OCI-LY1 (cell line): ENCODE data around the gene REPS1.

Experiments used
- H2AFZ ChIP-seq: fragments of 200-600 bp; sonication (generic), shearing (Covaris generic); 2 replicates; pipeline ENCODE4 v1.6.0; 2014; ENCODE audit warnings: antibody characterized with exemption, mild to moderate bottlenecking, low read length
- H3F3A ChIP-seq: fragments of 200-600 bp; sonication (generic), shearing (Covaris generic); 2 replicates; pipeline ENCODE4 v1.6.0; 2014; ENCODE audit warnings: mild to moderate bottlenecking, antibody characterized with exemption, low read length, moderate library complexity; ENCODE audit not compliant: insufficient read depth
- H3K27ac ChIP-seq: fragments of 200-600 bp; sonication (generic); 2 replicates; pipeline ENCODE4 v1.5.1; 2014; ENCODE audit warnings: low read length, mixed run types, mild to moderate bottlenecking, low read depth; ENCODE audit not compliant: poor library complexity, severe bottlenecking
- H3K27me3 ChIP-seq: fragments of 200-600 bp; sonication (generic); 2 replicates; pipeline ENCODE4 v1.6.0; 2014; ENCODE audit warnings: antibody characterized with exemption, mild to moderate bottlenecking, low read length, moderate library complexity; ENCODE audit not compliant: insufficient read depth
- H3K36me3 ChIP-seq: fragments of 200-600 bp; sonication (generic); 2 replicates; pipeline ENCODE4 v1.6.1; 2014; ENCODE audit warnings: mild to moderate bottlenecking, antibody characterized with exemption, low read length, moderate library complexity, mixed read lengths; ENCODE audit not compliant: insufficient read depth
- H3K4me1 ChIP-seq: fragments of 200-600 bp; sonication (generic); 2 replicates; pipeline ENCODE4 v1.5.1; 2014; ENCODE audit warnings: mild to moderate bottlenecking, low read length, moderate library complexity; ENCODE audit not compliant: insufficient read depth, severe bottlenecking
- H3K4me2 ChIP-seq: fragments of 200-600 bp; sonication (generic), shearing (Covaris generic); 2 replicates; pipeline ENCODE4 v1.6.1; 2014; ENCODE audit warnings: low read length
- H3K4me3 ChIP-seq: fragments of 200-600 bp; sonication (generic); 2 replicates; pipeline ENCODE4 v1.5.1; 2014; ENCODE audit warnings: low read length, low read depth, mild to moderate bottlenecking, mixed read lengths; ENCODE audit not compliant: poor library complexity, severe bottlenecking
- H3K79me2 ChIP-seq: fragments of 200-600 bp; shearing (Covaris generic); 2 replicates; pipeline ENCODE4 v1.6.1; 2016; ENCODE audit warnings: mixed run types, low read length, mixed read lengths; ENCODE audit not compliant: insufficient read depth
- H3K9ac ChIP-seq: fragments of 200-600 bp; sonication (generic), shearing (Covaris generic); 2 replicates; pipeline ENCODE4 v1.6.1; 2014; ENCODE audit warnings: mild to moderate bottlenecking, low read length, mixed read lengths
- H3K9me2 ChIP-seq: fragments of 200-600 bp; sonication (generic), shearing (Covaris generic); 2 replicates; pipeline ENCODE4 v1.6.1; 2014; ENCODE audit warnings: low read depth, mild to moderate bottlenecking, low read length, mixed read lengths
- H3K9me3 ChIP-seq: fragments of 200-600 bp; shearing (Covaris generic); 2 replicates; pipeline ENCODE4 v1.6.1; 2014; ENCODE audit warnings: low read length, mixed read lengths
- H4K20me1 ChIP-seq: fragments of 200-600 bp; sonication (generic), shearing (Covaris generic); 2 replicates; pipeline ENCODE4 v1.6.0; 2016; ENCODE audit warnings: mild to moderate bottlenecking, low read length; ENCODE audit not compliant: insufficient read depth
- EZH2 ChIP-seq: fragments of 200-600 bp; sonication (generic), shearing (Covaris generic); IDR thresholded peaks from 2 replicates; pipeline ENCODE4 v1.8.0; 2017; ENCODE audit warnings: borderline replicate concordance, mixed run types, mild to moderate bottlenecking, antibody characterized with exemption, low read length, moderate library complexity, mixed read lengths
- TF ChIP-seq, protein P1 (sequence below): fragments of 200-600 bp; sonication (generic), shearing (Covaris generic); IDR thresholded peaks from 2 replicates; pipeline ENCODE4 v1.5.1; 2017; ENCODE audit warnings: mild to moderate bottlenecking, antibody characterized with exemption, low read length, moderate library complexity, mixed read lengths

Gene REPS1

DNA sequence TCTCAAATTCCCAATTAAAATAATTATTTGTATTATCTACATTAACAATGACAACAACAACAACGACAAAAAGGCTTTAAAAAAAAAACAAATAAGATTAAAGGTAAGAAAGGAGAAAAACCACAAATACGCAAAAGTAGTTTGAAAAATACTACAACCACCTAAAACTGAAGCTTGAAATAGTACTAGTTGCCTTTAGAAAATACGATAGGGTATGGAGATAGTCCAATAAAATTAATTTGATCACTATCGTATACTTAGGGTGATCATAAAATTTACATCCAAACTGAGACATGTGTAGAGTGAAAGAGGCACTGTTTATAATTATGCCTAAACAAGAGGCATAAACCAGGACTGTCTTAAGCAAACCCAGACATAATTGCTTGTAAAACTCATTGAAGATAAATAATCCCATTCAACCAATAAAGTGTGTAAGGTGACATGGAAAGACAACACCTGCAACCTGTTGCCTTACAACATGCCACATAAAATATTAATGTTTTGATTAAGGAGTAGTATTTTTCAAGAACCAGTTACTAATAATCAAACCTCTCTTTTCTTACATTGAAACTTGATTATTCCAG is 22.7 kb downstream of the REPS1 start:
- H3K4me2 ChIP-seq = no peak overlapping the region
- no peaks in the 10 kb centered on the region for H3K36me3 ChIP-seq
- H3K79me2 ChIP-seq = peaks cover 49% of the 10 kb centered on the region
- no peak overlapping the region for H3K27ac ChIP-seq
- H2AFZ ChIP-seq = no peak overlapping the region
- no peaks in the 10 kb centered on the region for H3K9me2 ChIP-seq
- no peak for TF ChIP-seq EZH2
- TF ChIP-seq, protein P1, sequence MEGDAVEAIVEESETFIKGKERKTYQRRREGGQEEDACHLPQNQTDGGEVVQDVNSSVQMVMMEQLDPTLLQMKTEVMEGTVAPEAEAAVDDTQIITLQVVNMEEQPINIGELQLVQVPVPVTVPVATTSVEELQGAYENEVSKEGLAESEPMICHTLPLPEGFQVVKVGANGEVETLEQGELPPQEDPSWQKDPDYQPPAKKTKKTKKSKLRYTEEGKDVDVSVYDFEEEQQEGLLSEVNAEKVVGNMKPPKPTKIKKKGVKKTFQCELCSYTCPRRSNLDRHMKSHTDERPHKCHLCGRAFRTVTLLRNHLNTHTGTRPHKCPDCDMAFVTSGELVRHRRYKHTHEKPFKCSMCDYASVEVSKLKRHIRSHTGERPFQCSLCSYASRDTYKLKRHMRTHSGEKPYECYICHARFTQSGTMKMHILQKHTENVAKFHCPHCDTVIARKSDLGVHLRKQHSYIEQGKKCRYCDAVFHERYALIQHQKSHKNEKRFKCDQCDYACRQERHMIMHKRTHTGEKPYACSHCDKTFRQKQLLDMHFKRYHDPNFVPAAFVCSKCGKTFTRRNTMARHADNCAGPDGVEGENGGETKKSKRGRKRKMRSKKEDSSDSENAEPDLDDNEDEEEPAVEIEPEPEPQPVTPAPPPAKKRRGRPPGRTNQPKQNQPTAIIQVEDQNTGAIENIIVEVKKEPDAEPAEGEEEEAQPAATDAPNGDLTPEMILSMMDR = no peak
- H3K27me3 ChIP-seq = no peaks in the 10 kb centered on the region
- no peaks in the 10 kb centered on the region for H4K20me1 ChIP-seq
- H3F3A ChIP-seq = no peaks in the 10 kb centered on the region
- no peaks in the 10 kb centered on the region for H3K9me3 ChIP-seq
- H3K4me3 ChIP-seq = no peak overlapping the region
- no peaks in the 10 kb centered on the region for H3K4me1 ChIP-seq
- no peak overlapping the region for H3K9ac ChIP-seq

DNA sequence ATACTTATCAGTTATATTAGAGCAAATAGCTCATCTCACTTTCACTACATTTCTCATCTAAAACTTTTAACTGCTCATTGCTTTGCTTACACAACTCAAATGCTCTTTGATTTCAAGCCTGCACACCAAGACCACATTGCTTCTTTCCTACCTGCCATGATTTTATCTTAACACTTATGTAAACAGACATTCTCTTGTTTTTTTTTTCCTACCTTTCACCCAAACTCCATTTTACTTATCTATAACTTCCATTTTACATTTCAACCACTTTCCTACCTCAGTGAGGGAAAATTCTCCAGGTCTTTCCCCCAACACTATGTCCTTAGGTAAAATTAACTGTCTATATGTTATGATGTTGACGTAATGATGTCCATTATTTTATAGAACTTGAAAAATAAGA is 24.0 kb downstream of the REPS1 start:
- Histone ChIP-seq H3K4me2 (no peak overlapping the region), H3K4me3 (no peak overlapping the region), H3K27ac (no peak overlapping the region), H3F3A (no peaks in the 10 kb centered on the region), H3K27me3 (no peaks in the 10 kb centered on the region), H2AFZ (no peak overlapping the region), H3K9me3 (no peaks in the 10 kb centered on the region), H3K4me1 (no peaks in the 10 kb centered on the region), H3K9me2 (no peaks in the 10 kb centered on the region), H4K20me1 (no peaks in the 10 kb centered on the region), H3K79me2 (peaks cover 41% of the 10 kb centered on the region), H3K36me3 (no peaks in the 10 kb centered on the region), H3K9ac (no peak overlapping the region)
- no peak for TF ChIP-seq EZH2
- TF ChIP-seq, protein P1 = no peak

DNA sequence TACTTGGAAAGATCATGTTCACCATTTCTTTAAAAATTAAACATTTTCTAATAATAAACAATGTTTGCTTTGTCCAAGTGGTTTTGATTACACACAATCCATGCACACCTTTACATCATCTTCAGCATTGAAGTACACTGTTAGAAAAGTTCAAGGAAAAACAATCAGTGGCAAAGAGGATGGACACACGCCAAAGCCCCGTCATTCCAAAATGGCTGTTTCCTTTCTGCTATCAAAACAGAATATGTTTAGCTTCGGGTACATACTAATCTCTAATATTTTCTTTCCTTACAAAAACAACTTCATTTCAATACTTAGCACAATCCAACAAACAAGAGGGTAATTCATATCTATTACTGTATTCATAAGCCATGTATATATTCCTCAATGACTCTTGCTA is 24.5 kb downstream of the REPS1 start:
- Histone ChIP-seq H3K27ac (no peak overlapping the region), H3K79me2 (peaks cover 36% of the 10 kb centered on the region), H3K27me3 (no peaks in the 10 kb centered on the region), H3K4me2 (no peak overlapping the region), H3K9me3 (no peaks in the 10 kb centered on the region), H3K9me2 (no peaks in the 10 kb centered on the region), H3K4me3 (no peak overlapping the region), H2AFZ (no peak overlapping the region), H3K36me3 (no peaks in the 10 kb centered on the region), H3K4me1 (no peaks in the 10 kb centered on the region), H3K9ac (no peak overlapping the region), H4K20me1 (no peaks in the 10 kb centered on the region), H3F3A (no peaks in the 10 kb centered on the region)
- no peak for TF ChIP-seq EZH2
- TF ChIP-seq, protein P1 = no peak
